PC-3 (cell line): ENCODE data around the gene IDH3A. TPM values are rescaled to one million over a fixed set of nuclear protein-coding genes. Genes with fewer than 3 reads are reported as not detected.

ENCODE experiments used
- ATAC-seq: fragments of 200-7000 bp; cut with Tn5 transposase; 2 replicates; pipeline ENCODE4 v1.9.1; 2020; ENCODE audit warnings: mild to moderate bottlenecking, moderate library complexity
- BruUV-seq: library from RNA; stranded (reverse); fragments of 400-500 nt; replicated peaks from 2 replicates; lab custom pipeline; 2021; lab: Mats Ljungman, UMichigan
- CTCF ChIA-PET: fragments of 300-600 bp; sonication (Branson Sonifier 250); formaldehyde crosslinking; loops from one replicate; lab custom pipeline; 2022; ENCODE audit warnings: antibody characterized with exemption; lab: Charles Lee
- POLR2A ChIA-PET: fragments of 300-600 bp; sonication (Branson Sonifier 250); formaldehyde crosslinking; loops from one replicate; lab custom pipeline; 2022; ENCODE audit warnings: antibody characterized with exemption; ENCODE audit not compliant: unreplicated experiment; lab: Charles Lee
- DNase-seq: peaks from one replicate; pipeline ENCODE4 v3.0.0-alpha.2; 2015
- H2AFZ ChIP-seq: fragments of 300-600 bp; sonication (generic); 2 replicates; pipeline ENCODE4 v1.6.0; 2016; ENCODE audit warnings: antibody characterized with exemption, low read length
- H3F3A ChIP-seq: fragments of 300-600 bp; sonication (generic); one replicate; pipeline ENCODE4 v1.6.0; 2017; ENCODE audit warnings: antibody characterized with exemption, low read length, control low read depth, mild to moderate bottlenecking; ENCODE audit not compliant: unreplicated experiment
- H3K27ac ChIP-seq: fragments of 300-600 bp; sonication (generic); 2 replicates; pipeline ENCODE4 v1.5.1; 2016; ENCODE audit warnings: mild to moderate bottlenecking, low read length
- H3K27me3 ChIP-seq: fragments of 300-600 bp; sonication (generic); 2 replicates; pipeline ENCODE4 v1.6.1; 2016; ENCODE audit warnings: low read length, mixed read lengths
- H3K36me3 ChIP-seq: fragments of 300-600 bp; sonication (generic); 2 replicates; pipeline ENCODE4 v1.6.1; 2016; ENCODE audit warnings: low read depth, mixed run types, low read length, mixed read lengths
- H3K4me1 ChIP-seq: fragments of 300-600 bp; sonication (generic); 2 replicates; pipeline ENCODE4 v1.5.1; 2016; ENCODE audit warnings: low read length; ENCODE audit not compliant: insufficient read depth
- H3K4me2 ChIP-seq: fragments of 300-600 bp; sonication (generic); 2 replicates; pipeline ENCODE4 v1.6.0; 2016; ENCODE audit warnings: low read length
- H3K4me3 ChIP-seq: fragments of 300-600 bp; sonication (generic); 2 replicates; pipeline ENCODE4 v1.5.1; 2016; ENCODE audit warnings: mild to moderate bottlenecking, low read length, mixed read lengths
- H3K79me2 ChIP-seq: fragments of 300-600 bp; sonication (generic); 2 replicates; pipeline ENCODE4 v1.6.1; 2017; ENCODE audit warnings: low read length, mixed read lengths
- H3K9ac ChIP-seq: fragments of 300-600 bp; sonication (generic); 2 replicates; pipeline ENCODE4 v1.6.0; 2016; ENCODE audit warnings: mild to moderate bottlenecking, low read length
- H3K9me2 ChIP-seq: fragments of 300-600 bp; sonication (generic); replicated peaks from 2 replicates; pipeline ENCODE4 v1.6.1; 2016; ENCODE audit warnings: mixed run types, low read length, mixed read lengths
- H3K9me3 ChIP-seq: fragments of 300-600 bp; sonication (generic); 2 replicates; pipeline ENCODE4 v1.6.1; 2016; ENCODE audit warnings: low read length, mixed read lengths
- H4K20me1 ChIP-seq: fragments of 300-600 bp; sonication (generic); 2 replicates; pipeline ENCODE4 v1.6.1; 2016; ENCODE audit warnings: low read length, mixed read lengths
- CTCF ChIP-seq: fragments of 300-600 bp; sonication (generic); conservative IDR thresholded peaks from 2 replicates; pipeline ENCODE4 v1.5.1; 2017; ENCODE audit warnings: antibody characterized with exemption, low read depth, mild to moderate bottlenecking, low read length
- EZH2 ChIP-seq: fragments of 300-600 bp; sonication (generic); IDR thresholded peaks from one replicate; pipeline ENCODE4 v1.6.1; 2017; ENCODE audit warnings: antibody characterized with exemption, mild to moderate bottlenecking, low read length; ENCODE audit not compliant: unreplicated experiment
- EZH2phosphoT487 ChIP-seq: fragments of 300-600 bp; sonication (generic); IDR thresholded peaks from 2 replicates; pipeline ENCODE4 v1.6.1; 2018; ENCODE audit warnings: mild to moderate bottlenecking, antibody characterized with exemption, low read length, borderline replicate concordance
- intact Hi-C: fragments of 100-400 bp; cut with micrococcal nuclease; formaldehyde crosslinking; loops from 2 replicates; pipeline ENCODE4 v1.9.0; 2023
- total RNA-seq: library from RNA; depleted of rRNA; stranded (reverse); fragments of >200 nt; gene quantifications from 2 replicates; pipeline ENCODE4 v1.2.3, GENCODE V29; 2014

The IDH3A gene
- total RNA-seq, 1 experiment from 2014 or later = 78.8 TPM

GRCh38 chr15:78210349-78210717 lies 61.2 kb downstream of the IDH3A start:
- H3K27me3 ChIP-seq = no peaks in the 10 kb centered on the region
- peaks cover 69% of the 10 kb centered on the region for H3K4me1 ChIP-seq
- H3K79me2 ChIP-seq = no peaks in the 10 kb centered on the region
- intact Hi-C loops = no loop called here
- H3K9me3 ChIP-seq = no peaks in the 10 kb centered on the region
- no peaks in the 10 kb centered on the region for H4K20me1 ChIP-seq
- no peak overlapping the region for H2AFZ ChIP-seq
- H3K9me2 ChIP-seq = no peaks in the 10 kb centered on the region
- H3K4me2 ChIP-seq = peak overlapping the region; percentile 20; the same call in 1 of the 2 replicates
- CTCF ChIA-PET = no interaction called here
- no peak overlapping the region for H3K9ac ChIP-seq
- TF ChIP-seq EZH2phosphoT487 (no peak), EZH2 (no peak), CTCF (no peak)
- ATAC-seq (no peak), DNase-seq (no peak)
- no peaks in the 10 kb centered on the region for H3K36me3 ChIP-seq
- POLR2A ChIA-PET = no interaction called here
- H3F3A ChIP-seq = no peaks in the 10 kb centered on the region
- 0 out of 2 replicates have a peak overlapping the region, but pooled peaks have one; percentile 6 for H3K27ac ChIP-seq
- BruUV-seq = no TSS peak
- no peak overlapping the region for H3K4me3 ChIP-seq

GRCh38 chr15:78211189-78211921 lies 62.2 kb downstream of the IDH3A start:
- no peaks in the 10 kb centered on the region for H3K36me3 ChIP-seq
- no peaks in the 10 kb centered on the region for H3K79me2 ChIP-seq
- no peak for DNase-seq
- CTCF ChIA-PET = no interaction called here
- H3K9me3 ChIP-seq = no peaks in the 10 kb centered on the region
- intact Hi-C loops = no loop called here
- no peak overlapping the region for H2AFZ ChIP-seq
- H4K20me1 ChIP-seq = no peaks in the 10 kb centered on the region
- no peaks in the 10 kb centered on the region for H3K9me2 ChIP-seq
- no peaks in the 10 kb centered on the region for H3F3A ChIP-seq
- no peak for ATAC-seq
- TF ChIP-seq EZH2 (no peak), EZH2phosphoT487 (no peak)
- POLR2A ChIA-PET = no interaction called here
- BruUV-seq = no TSS peak
- H3K9ac ChIP-seq = no peak overlapping the region
- no peak overlapping the region for H3K27ac ChIP-seq
- peaks cover 79% of the 10 kb centered on the region for H3K4me1 ChIP-seq
- H3K4me2 ChIP-seq = no peak overlapping the region
- no peak overlapping the region for H3K4me3 ChIP-seq
- no peaks in the 10 kb centered on the region for H3K27me3 ChIP-seq

GRCh38 chr15:78212008-78212407 lies 62.8 kb downstream of the IDH3A start:
- DNase-seq (peak; percentile 16), ATAC-seq (no peak)
- H3K27ac ChIP-seq = 0 out of 2 replicates have a peak overlapping the region, but pooled peaks have one; percentile 10
- CTCF ChIA-PET = no interaction called here
- H3K36me3 ChIP-seq = no peaks in the 10 kb centered on the region
- H3K4me3 ChIP-seq = peak overlapping the region; percentile 28; the same call in 1 of the 2 replicates
- H3K27me3 ChIP-seq = no peaks in the 10 kb centered on the region
- no peaks in the 10 kb centered on the region for H3K9me2 ChIP-seq
- peaks cover 77% of the 10 kb centered on the region for H3K4me1 ChIP-seq
- no peaks in the 10 kb centered on the region for H4K20me1 ChIP-seq
- no TSS peak for BruUV-seq
- no peak for TF ChIP-seq CTCF
- no peak for TF ChIP-seq EZH2
- TF ChIP-seq EZH2phosphoT487 = no peak
- intact Hi-C loops = no loop called here
- POLR2A ChIA-PET = no interaction called here
- peak overlapping the region; percentile 74 for H3K4me2 ChIP-seq
- H3F3A ChIP-seq = no peaks in the 10 kb centered on the region
- H3K9ac ChIP-seq = no peak overlapping the region
- no peaks in the 10 kb centered on the region for H3K79me2 ChIP-seq
- 0 out of 2 replicates have a peak overlapping the region, but pooled peaks have one; percentile 26 for H2AFZ ChIP-seq
- no peaks in the 10 kb centered on the region for H3K9me3 ChIP-seq
